Measurements from ENCODE around the gene KRTAP5-9.
"Not testable (repeated sequence)": the region's sequence is repeated elsewhere in the genome, so short reads cannot be mapped to it uniquely, and the experiment has no call there.

KRTAP5-9 gene

GRCh38 chr11:71588314-71588713 is 40.1 kb downstream of the KRTAP5-9 start:
- DNase-seq: not testable (repeated sequence)

- DNase-seq: peak; percentile 31
Observed at GRCh38 chr11:71588822-71589545, 40.8 kb downstream of the KRTAP5-9 start.

GRCh38 chr11:71589546-71589920 is 41.3 kb downstream of the KRTAP5-9 start:
- DNase-seq: not testable (repeated sequence)

Data from CD4-positive, alpha-beta T cell treated with Interleukin-4 for 4 hours (primary cell).